ENCODE data around the gene MYH9.

GRCh38 chr22:36347094-36347493 is 40.7 kb downstream of the MYH9 start:
- TF ChIP-seq CTCF (IDR thresholded peaks at IDR 0.05) = no peak
- no peak for TF ChIP-seq POLR2A (IDR thresholded peaks at IDR 0.05)

Measured in heart left ventricle (tissue), 13 donors.